GM12878 (cell line): Measurements from ENCODE around the gene ANKS1A. TPM values are rescaled to one million over a fixed set of nuclear protein-coding genes. Genes with fewer than 3 reads are reported as not detected.

ENCODE experiments used
- ATAC-seq: fragments of 200-7000 bp; cut with Tn5 transposase; 3 replicates; pipeline ENCODE4 v1.9.1; 2020; ENCODE audit warnings: mild to moderate bottlenecking, moderate library complexity
- BruUV-seq: library from RNA; stranded (reverse); fragments of 400-500 nt; replicated peaks from 2 replicates; lab custom pipeline; 2021; lab: Mats Ljungman, UMichigan
- CTCF ChIA-PET: fragments of 300-600 bp; sonication (Branson Sonifier 250); formaldehyde crosslinking; extraction: SDS; loops from one replicate; lab custom pipeline; 2021; ENCODE audit warnings: inconsistent platforms; lab: Yijun Ruan, JAX
- POLR2A ChIA-PET: fragments of 350-600 bp; formaldehyde crosslinking; extraction: SDS; loops from one replicate; lab custom pipeline; 2021; ENCODE audit warnings: inconsistent platforms; lab: Charles Lee
- RAD21 ChIA-PET: fragments of 300-600 bp; sonication (Branson Sonifier 250); formaldehyde crosslinking; loops from one replicate; lab custom pipeline; 2023; ENCODE audit warnings: antibody characterized with exemption; ENCODE audit not compliant: unreplicated experiment; lab: Charles Lee
- SMC1A ChIA-PET: fragments of 300-600 bp; sonication (Branson Sonifier 250); formaldehyde crosslinking; loops from one replicate; lab custom pipeline; 2023; ENCODE audit not compliant: unreplicated experiment, uncharacterized antibody; lab: Charles Lee
- DNase-seq: peaks from one replicate; pipeline ENCODE4 v3.0.0-alpha.2; 2011; ENCODE audit warnings: low read depth, low spot score
- FAIRE-seq: peaks from 3 replicates; lab custom pipeline; 2011; peaks lifted over from hg19 to GRCh38; lab: Jason Lieb, UNC
- H2AFZ ChIP-seq: 2 replicates; pipeline ENCODE4 v1.6.0; 2011; ENCODE audit warnings: low read depth, low read length, control low read depth; ENCODE audit not compliant: control insufficient read depth
- H3K27ac ChIP-seq: 2 replicates; pipeline ENCODE4 v1.5.1; 2011; ENCODE audit warnings: control low read depth; ENCODE audit not compliant: control insufficient read depth, insufficient read depth
- H3K27me3 ChIP-seq, 2 experiments: replicated peaks in 1 of 2; 2 replicates each; pipeline versions ENCODE4 v1.6.0 to v1.6.1; 2011; ENCODE audit warnings: low read length in 1 of 2; ENCODE audit not compliant: control insufficient read depth in 2 of 2, insufficient read depth in 2 of 2
- H3K36me3 ChIP-seq, 2 experiments: 2 replicates each; pipeline ENCODE4 v1.5.1; 2011; ENCODE audit warnings: low read length in 1 of 2; ENCODE audit not compliant: control insufficient read depth in 2 of 2, insufficient read depth in 2 of 2
- H3K4me1 ChIP-seq: 2 replicates; pipeline ENCODE4 v1.6.1; 2011; ENCODE audit warnings: mild to moderate bottlenecking, low read length, moderate library complexity, mixed read lengths; ENCODE audit not compliant: control insufficient read depth, insufficient read depth
- H3K4me2 ChIP-seq: 2 replicates; pipeline ENCODE4 v1.6.0; 2011; ENCODE audit warnings: control low read depth; ENCODE audit not compliant: control insufficient read depth, insufficient read depth
- H3K4me3 ChIP-seq: fragments of 200-600 bp; sonication (generic); 2 replicates; pipeline ENCODE4 v1.5.1; 2016
- H3K79me2 ChIP-seq: 2 replicates; pipeline ENCODE4 v1.6.0; 2011; ENCODE audit warnings: low read length; ENCODE audit not compliant: control insufficient read depth, insufficient read depth
- H3K9ac ChIP-seq: 2 replicates; pipeline ENCODE4 v1.8.0; 2011; ENCODE audit warnings: low read length, control low read depth, mixed read lengths; ENCODE audit not compliant: control insufficient read depth, insufficient read depth
- H3K9me3 ChIP-seq: replicated peaks from 3 replicates; pipeline ENCODE4 v1.5.1; 2011; ENCODE audit warnings: mild to moderate bottlenecking, low read length; ENCODE audit not compliant: control insufficient read depth, insufficient read depth
- H4K20me1 ChIP-seq: 2 replicates; pipeline ENCODE4 v1.6.0; 2011; ENCODE audit not compliant: control insufficient read depth, insufficient read depth
- ATF7 ChIP-seq: fragments of 450-650 bp; IDR thresholded peaks from 2 replicates; pipeline ENCODE4 v1.6.1; 2016; ENCODE audit warnings: low read depth, mild to moderate bottlenecking
- BRCA1 ChIP-seq: IDR thresholded peaks from 2 replicates; pipeline ENCODE4 v1.6.1; 2011; ENCODE audit warnings: low read depth, low read length, improper control_type of control experiment
- CBX5 ChIP-seq: sonication (generic); IDR thresholded peaks from 2 replicates; pipeline ENCODE4 v1.6.1; 2016; ENCODE audit warnings: low read depth, moderate library complexity, mild to moderate bottlenecking, inconsistent platforms
- DPF2 ChIP-seq: fragments of 450-650 bp; IDR thresholded peaks from 2 replicates; pipeline ENCODE4 v1.6.1; 2017; ENCODE audit warnings: mild to moderate bottlenecking
- GATAD2B ChIP-seq: fragments of 450-650 bp; conservative IDR thresholded peaks from 2 replicates; pipeline ENCODE4 v1.6.1; 2017; ENCODE audit warnings: low read depth, mild to moderate bottlenecking, moderate library complexity
- HDAC6 ChIP-seq: fragments of 200-600 bp; sonication (generic); IDR thresholded peaks from one replicate; pipeline ENCODE4 v1.8.0; 2017; ENCODE audit warnings: antibody characterized with exemption; ENCODE audit not compliant: unreplicated experiment
- IKZF2 ChIP-seq, 2 experiments: fragments of 450-650 bp; IDR thresholded peaks; 2 replicates each; pipeline ENCODE4 v1.6.1; 2017; ENCODE audit warnings: mild to moderate bottlenecking in 2 of 2, moderate library complexity in 2 of 2
- NFXL1 ChIP-seq: fragments of 450-650 bp; IDR thresholded peaks from 2 replicates; pipeline ENCODE4 v1.6.1; 2017; ENCODE audit warnings: antibody characterized with exemption, mild to moderate bottlenecking, borderline replicate concordance
- NFYB ChIP-seq: IDR thresholded peaks from 2 replicates; pipeline ENCODE4 v1.6.1; 2011; ENCODE audit warnings: low read depth, mild to moderate bottlenecking, low read length, improper control_type of control experiment, moderate library complexity; ENCODE audit not compliant: insufficient read depth
- POLR2AphosphoS2 ChIP-seq: IDR thresholded peaks from 2 replicates; pipeline ENCODE4 v1.6.1; 2011; ENCODE audit warnings: low read depth, mild to moderate bottlenecking, low read length, improper control_type of control experiment, moderate library complexity
- POLR2AphosphoS5 ChIP-seq: IDR thresholded peaks from 2 replicates; pipeline ENCODE4 v1.6.1; 2011; ENCODE audit warnings: mild to moderate bottlenecking, low read length, inconsistent platforms
- RB1 ChIP-seq: fragments of 450-650 bp; formaldehyde crosslinking; IDR thresholded peaks from 2 replicates; pipeline ENCODE4 v1.6.1; 2017; ENCODE audit warnings: mild to moderate bottlenecking, borderline replicate concordance
- SUPT20H ChIP-seq: IDR thresholded peaks from 2 replicates; pipeline ENCODE4 v1.6.1; 2011; ENCODE audit warnings: low read depth, mild to moderate bottlenecking, low read length, moderate library complexity, borderline replicate concordance; ENCODE audit not compliant: control insufficient read depth
- TCF12 ChIP-seq: IDR thresholded peaks from 2 replicates; pipeline ENCODE4 v1.6.1; 2011; ENCODE audit warnings: low read depth, mild to moderate bottlenecking, low read length
- YY1 ChIP-seq: IDR thresholded peaks from 2 replicates; pipeline ENCODE4 v1.6.1; 2011; ENCODE audit warnings: low read depth, mild to moderate bottlenecking, low read length
- ZNF24 ChIP-seq: fragments of 450-650 bp; IDR thresholded peaks from 2 replicates; pipeline ENCODE4 v1.6.1; 2017; ENCODE audit warnings: antibody characterized with exemption, mild to moderate bottlenecking
- ZNF384 ChIP-seq: IDR thresholded peaks from 2 replicates; pipeline ENCODE4 v1.6.1; 2012; ENCODE audit warnings: low read depth, mild to moderate bottlenecking, low read length, improper control_type of control experiment, borderline replicate concordance
- ZNF622 ChIP-seq: fragments of 450-650 bp; IDR thresholded peaks from 2 replicates; pipeline ENCODE4 v1.6.1; 2017; ENCODE audit warnings: mild to moderate bottlenecking, inconsistent platforms
- WGBS: methylation state at CpG from one replicate; pipeline ENCODE4 v1.1.6; 2016; ENCODE audit warnings: low lambda C conversion rate; ENCODE audit not compliant: insufficient replicate concordance, insufficient coverage; ENCODE audit errors: missing lambda C conversion rate; 5-methylcytosine and 5-hydroxymethylcytosine counted together
- in situ Hi-C: fragments of 300-500 bp; cut with MboI; formaldehyde crosslinking; loops from 9 replicates; pipeline ENCODE4 v1.14.3; 2018; ENCODE audit warnings: mixed read lengths
- intact Hi-C: fragments of 100-400 bp; cut with micrococcal nuclease; formaldehyde crosslinking; loops from one replicate; pipeline ENCODE4 v1.14.2; 2022; ENCODE audit not compliant: unreplicated experiment
- polyA plus RNA-seq, 11 experiments: library from polyadenylated mRNA; depleted of rRNA in 4 of 11; unstranded in 6 of 11; stranded (reverse) in 5 of 11; fragments of >200 nt; fragmentation: Nextera tagmentation in 4 of 11; fragmentation: Illumina TruSeq in 1 of 11; extraction: Ambion mirVana in 4 of 11; extraction: Trizol in 1 of 11; gene quantifications; 1 replicate in 1 of 11; 2 replicates in 10 of 11; pipeline versions ENCODE4 v1.2.1 to v1.2.3, GENCODE V29; 2011 to 2016; ENCODE audit warnings: inconsistent platforms in 2 of 11, missing spikeins in 2 of 11, low read depth in 1 of 11
- total RNA-seq, 4 experiments: library from RNA; depleted of rRNA in 3 of 4; stranded (reverse); fragments of >200 nt in 3 of 4; fragmentation: Illumina TruSeq in 1 of 4; extraction: Trizol in 1 of 4; gene quantifications; 2 replicates each; pipeline versions ENCODE4 v1.2.1 to v1.2.3, GENCODE V29; 2013 to 2021
- TF ChIP-seq, protein P1 (sequence below): fragments of 450-650 bp; IDR thresholded peaks from 2 replicates; pipeline ENCODE4 v1.6.1; 2016; ENCODE audit warnings: mild to moderate bottlenecking

The ANKS1A gene
- total and polyA plus RNA-seq, 10 of the 15 experiments (the other 5 are each of a cell fraction or from before 2014, with no cell fraction given) = 0.60 to 7.0 (median 3.0) TPM

DNA sequence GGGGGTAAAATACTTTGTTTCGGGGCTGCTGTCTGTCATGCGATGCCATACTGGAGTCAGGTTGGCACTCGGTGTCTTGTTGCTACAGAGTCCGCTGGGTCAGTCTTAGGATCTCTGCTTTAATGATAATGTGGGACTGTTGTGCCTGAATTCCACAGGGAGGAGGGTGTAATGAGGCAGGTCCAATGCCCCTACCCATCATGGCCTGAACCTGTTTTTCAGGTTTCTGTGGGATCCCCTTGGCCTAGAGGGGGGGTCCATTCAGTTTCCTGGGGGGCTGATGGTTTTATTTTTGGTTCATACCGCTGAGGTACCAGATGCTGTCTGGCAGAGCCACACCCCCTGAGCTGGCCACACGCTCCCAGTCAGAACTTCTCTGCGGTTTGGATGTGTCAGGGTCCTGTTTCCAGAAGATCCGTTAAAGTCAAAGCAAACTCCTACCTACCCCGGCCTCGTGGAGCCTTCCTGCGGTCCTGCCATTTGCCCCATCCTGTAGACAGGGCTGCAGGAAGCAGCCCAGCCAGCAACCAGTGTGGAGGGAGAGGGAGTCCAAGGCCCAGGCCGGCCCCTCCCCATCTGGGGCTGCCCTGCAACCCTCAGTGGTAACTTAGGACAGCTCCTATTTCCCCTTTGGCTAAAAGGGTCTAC is 182.4 kb downstream of the ANKS1A start:
- H3K9ac ChIP-seq = no peak overlapping the region
- in situ Hi-C loops = no loop called here

More for the DNA sequence above, 182.4 kb downstream of the ANKS1A start:
- no peak for DNase-seq
- no peak overlapping the region for H3K27ac ChIP-seq
- POLR2A ChIA-PET = no interaction called here
- no TSS peak for BruUV-seq
- SMC1A ChIA-PET = no interaction called here
- ATAC-seq = no peak
- FAIRE-seq = no peak
- no peaks in the 10 kb centered on the region for H3K9me3 ChIP-seq
- no peaks in the 10 kb centered on the region for H3K79me2 ChIP-seq
- WGBS = 74% methylated on average over 11 of the region's 12 CpGs
- CTCF ChIA-PET = no interaction called here
- H3K4me2 ChIP-seq = no peak overlapping the region
- no peak overlapping the region for H3K4me3 ChIP-seq
- RAD21 ChIA-PET = no interaction called here
- H2AFZ ChIP-seq = no peak overlapping the region
- intact Hi-C loops = no loop called here
- H3K27me3 ChIP-seq = no peaks in the 10 kb centered on the region
- no peaks in the 10 kb centered on the region for H3K36me3 ChIP-seq
- TF ChIP-seq DPF2 (no peak), BRCA1 (no peak), TCF12 (no peak), NFYB (no peak), RB1 (no peak), ZNF24 (no peak), POLR2AphosphoS5 (no peak), IKZF2 (IDR thresholded peaks at IDR 0.05) (no peak), HDAC6 (no peak), GATAD2B (no peak), POLR2AphosphoS2 (no peak), ZNF622 (no peak), CBX5 (no peak), SUPT20H (no peak), ATF7 (no peak), YY1 (no peak), NFXL1 (no peak), ZNF384 (no peak)
- TF ChIP-seq, protein P1, sequence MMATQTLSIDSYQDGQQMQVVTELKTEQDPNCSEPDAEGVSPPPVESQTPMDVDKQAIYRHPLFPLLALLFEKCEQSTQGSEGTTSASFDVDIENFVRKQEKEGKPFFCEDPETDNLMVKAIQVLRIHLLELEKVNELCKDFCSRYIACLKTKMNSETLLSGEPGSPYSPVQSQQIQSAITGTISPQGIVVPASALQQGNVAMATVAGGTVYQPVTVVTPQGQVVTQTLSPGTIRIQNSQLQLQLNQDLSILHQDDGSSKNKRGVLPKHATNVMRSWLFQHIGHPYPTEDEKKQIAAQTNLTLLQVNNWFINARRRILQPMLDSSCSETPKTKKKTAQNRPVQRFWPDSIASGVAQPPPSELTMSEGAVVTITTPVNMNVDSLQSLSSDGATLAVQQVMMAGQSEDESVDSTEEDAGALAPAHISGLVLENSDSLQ = no peak
- TF ChIP-seq, all 136 proteins: peak for 0
- Histone ChIP-seq H4K20me1 (no peaks in the 10 kb centered on the region), H3K4me1 (no peaks in the 10 kb centered on the region)
